GM12878 (cell line): Measurements from ENCODE around the gene FAM118B. TPM values are rescaled to one million over a fixed set of nuclear protein-coding genes. Genes with fewer than 3 reads are reported as not detected.

Experiments
- ATAC-seq: fragments of 200-7000 bp; cut with Tn5 transposase; 3 replicates; pipeline ENCODE4 v1.9.1; 2020; ENCODE audit warnings: mild to moderate bottlenecking, moderate library complexity
- BruUV-seq: library from RNA; stranded (reverse); fragments of 400-500 nt; replicated peaks from 2 replicates; lab custom pipeline; 2021; lab: Mats Ljungman, UMichigan
- CTCF ChIA-PET: fragments of 300-600 bp; sonication (Branson Sonifier 250); formaldehyde crosslinking; extraction: SDS; loops from one replicate; lab custom pipeline; 2021; ENCODE audit warnings: inconsistent platforms; lab: Yijun Ruan, JAX
- POLR2A ChIA-PET: fragments of 350-600 bp; formaldehyde crosslinking; extraction: SDS; loops from one replicate; lab custom pipeline; 2021; ENCODE audit warnings: inconsistent platforms; lab: Charles Lee
- RAD21 ChIA-PET: fragments of 300-600 bp; sonication (Branson Sonifier 250); formaldehyde crosslinking; loops from one replicate; lab custom pipeline; 2023; ENCODE audit warnings: antibody characterized with exemption; ENCODE audit not compliant: unreplicated experiment; lab: Charles Lee
- SMC1A ChIA-PET: fragments of 300-600 bp; sonication (Branson Sonifier 250); formaldehyde crosslinking; loops from one replicate; lab custom pipeline; 2023; ENCODE audit not compliant: unreplicated experiment, uncharacterized antibody; lab: Charles Lee
- DNase-seq: peaks from one replicate; pipeline ENCODE4 v3.0.0-alpha.2; 2011; ENCODE audit warnings: low read depth, low spot score
- FAIRE-seq: peaks from 3 replicates; lab custom pipeline; 2011; peaks lifted over from hg19 to GRCh38; lab: Jason Lieb, UNC
- H2AFZ ChIP-seq: 2 replicates; pipeline ENCODE4 v1.6.0; 2011; ENCODE audit warnings: low read depth, low read length, control low read depth; ENCODE audit not compliant: control insufficient read depth
- H3K27ac ChIP-seq: 2 replicates; pipeline ENCODE4 v1.5.1; 2011; ENCODE audit warnings: control low read depth; ENCODE audit not compliant: control insufficient read depth, insufficient read depth
- H3K27me3 ChIP-seq, 2 experiments: replicated peaks in 1 of 2; 2 replicates each; pipeline versions ENCODE4 v1.6.0 to v1.6.1; 2011; ENCODE audit warnings: low read length in 1 of 2; ENCODE audit not compliant: control insufficient read depth in 2 of 2, insufficient read depth in 2 of 2
- H3K36me3 ChIP-seq, 2 experiments: 2 replicates each; pipeline ENCODE4 v1.5.1; 2011; ENCODE audit warnings: low read length in 1 of 2; ENCODE audit not compliant: control insufficient read depth in 2 of 2, insufficient read depth in 2 of 2
- H3K4me1 ChIP-seq: 2 replicates; pipeline ENCODE4 v1.6.1; 2011; ENCODE audit warnings: mild to moderate bottlenecking, low read length, moderate library complexity, mixed read lengths; ENCODE audit not compliant: control insufficient read depth, insufficient read depth
- H3K4me2 ChIP-seq: 2 replicates; pipeline ENCODE4 v1.6.0; 2011; ENCODE audit warnings: control low read depth; ENCODE audit not compliant: control insufficient read depth, insufficient read depth
- H3K4me3 ChIP-seq: fragments of 200-600 bp; sonication (generic); 2 replicates; pipeline ENCODE4 v1.5.1; 2016
- H3K79me2 ChIP-seq: 2 replicates; pipeline ENCODE4 v1.6.0; 2011; ENCODE audit warnings: low read length; ENCODE audit not compliant: control insufficient read depth, insufficient read depth
- H3K9ac ChIP-seq: 2 replicates; pipeline ENCODE4 v1.8.0; 2011; ENCODE audit warnings: low read length, control low read depth, mixed read lengths; ENCODE audit not compliant: control insufficient read depth, insufficient read depth
- H3K9me3 ChIP-seq: replicated peaks from 3 replicates; pipeline ENCODE4 v1.5.1; 2011; ENCODE audit warnings: mild to moderate bottlenecking, low read length; ENCODE audit not compliant: control insufficient read depth, insufficient read depth
- H4K20me1 ChIP-seq: 2 replicates; pipeline ENCODE4 v1.6.0; 2011; ENCODE audit not compliant: control insufficient read depth, insufficient read depth
- ATF3 ChIP-seq: IDR thresholded peaks from 2 replicates; pipeline ENCODE4 v1.6.1; 2011; ENCODE audit warnings: low read depth, mild to moderate bottlenecking, low read length, moderate library complexity, borderline replicate concordance; ENCODE audit errors: extremely low read depth
- CBFB ChIP-seq: IDR thresholded peaks from 2 replicates; pipeline ENCODE4 v1.6.1; 2016; ENCODE audit warnings: antibody characterized with exemption, low read depth
- HDAC6 ChIP-seq: fragments of 200-600 bp; sonication (generic); IDR thresholded peaks from one replicate; pipeline ENCODE4 v1.8.0; 2017; ENCODE audit warnings: antibody characterized with exemption; ENCODE audit not compliant: unreplicated experiment
- MEF2A ChIP-seq: IDR thresholded peaks from 2 replicates; pipeline ENCODE4 v1.6.1; 2011; ENCODE audit warnings: low read depth, mild to moderate bottlenecking, low read length, moderate library complexity; ENCODE audit not compliant: insufficient read depth
- MTA3 ChIP-seq: IDR thresholded peaks from 2 replicates; pipeline ENCODE4 v1.6.1; 2012; ENCODE audit warnings: low read length, inconsistent platforms, borderline replicate concordance
- PAX8 ChIP-seq: fragments of 450-650 bp; IDR thresholded peaks from 2 replicates; pipeline ENCODE4 v1.6.1; 2017; ENCODE audit warnings: mild to moderate bottlenecking, moderate library complexity
- PBX3 ChIP-seq: IDR thresholded peaks from 2 replicates; pipeline ENCODE4 v1.6.1; 2011; ENCODE audit warnings: mild to moderate bottlenecking, low read depth, low read length, moderate library complexity; ENCODE audit not compliant: insufficient replicate concordance
- PML ChIP-seq: IDR thresholded peaks from 2 replicates; pipeline ENCODE4 v1.6.1; 2012; ENCODE audit warnings: low read length, inconsistent platforms
- RBBP5 ChIP-seq: fragments of 200-600 bp; sonication (generic); conservative IDR thresholded peaks from 2 replicates; pipeline ENCODE4 v1.6.1; 2016
- SIN3A ChIP-seq: IDR thresholded peaks from 2 replicates; pipeline ENCODE4 v1.6.1; 2012; ENCODE audit warnings: low read depth, low read length, improper control_type of control experiment
- SIX5 ChIP-seq: IDR thresholded peaks from 2 replicates; pipeline ENCODE4 v1.6.1; 2011; ENCODE audit warnings: mild to moderate bottlenecking, low read depth, low read length, moderate library complexity; ENCODE audit not compliant: severe bottlenecking
- SMARCA5 ChIP-seq: fragments of 450-650 bp; IDR thresholded peaks from 2 replicates; pipeline ENCODE4 v1.6.1; 2017; ENCODE audit warnings: mild to moderate bottlenecking
- ZBTB4 ChIP-seq: fragments of 450-650 bp; formaldehyde crosslinking; IDR thresholded peaks from 2 replicates; pipeline ENCODE4 v1.4.0; 2022; ENCODE audit warnings: mild to moderate bottlenecking, moderate library complexity
- WGBS: methylation state at CpG from one replicate; pipeline ENCODE4 v1.1.6; 2016; ENCODE audit warnings: low lambda C conversion rate; ENCODE audit not compliant: insufficient replicate concordance, insufficient coverage; ENCODE audit errors: missing lambda C conversion rate; 5-methylcytosine and 5-hydroxymethylcytosine counted together
- in situ Hi-C: fragments of 300-500 bp; cut with MboI; formaldehyde crosslinking; loops from 9 replicates; pipeline ENCODE4 v1.14.3; 2018; ENCODE audit warnings: mixed read lengths
- intact Hi-C: fragments of 100-400 bp; cut with micrococcal nuclease; formaldehyde crosslinking; loops from one replicate; pipeline ENCODE4 v1.14.2; 2022; ENCODE audit not compliant: unreplicated experiment
- polyA plus RNA-seq, 11 experiments: library from polyadenylated mRNA; depleted of rRNA in 4 of 11; unstranded in 6 of 11; stranded (reverse) in 5 of 11; fragments of >200 nt; fragmentation: Nextera tagmentation in 4 of 11; fragmentation: Illumina TruSeq in 1 of 11; extraction: Ambion mirVana in 4 of 11; extraction: Trizol in 1 of 11; gene quantifications; 1 replicate in 1 of 11; 2 replicates in 10 of 11; pipeline versions ENCODE4 v1.2.1 to v1.2.3, GENCODE V29; 2011 to 2016; ENCODE audit warnings: inconsistent platforms in 2 of 11, missing spikeins in 2 of 11, low read depth in 1 of 11
- total RNA-seq, 4 experiments: library from RNA; depleted of rRNA in 3 of 4; stranded (reverse); fragments of >200 nt in 3 of 4; fragmentation: Illumina TruSeq in 1 of 4; extraction: Trizol in 1 of 4; gene quantifications; 2 replicates each; pipeline versions ENCODE4 v1.2.1 to v1.2.3, GENCODE V29; 2013 to 2021
- TF ChIP-seq, protein P1 (sequence below): fragments of 450-650 bp; IDR thresholded peaks from 2 replicates; pipeline ENCODE4 v1.6.1; 2016; ENCODE audit warnings: mild to moderate bottlenecking, moderate library complexity, borderline replicate concordance

FAM118B gene
- total and polyA plus RNA-seq, 10 of the 15 experiments (the other 5 are each of a cell fraction or from before 2014, with no cell fraction given) = 12.8 to 29.7 (median 16.5) TPM

DNA sequence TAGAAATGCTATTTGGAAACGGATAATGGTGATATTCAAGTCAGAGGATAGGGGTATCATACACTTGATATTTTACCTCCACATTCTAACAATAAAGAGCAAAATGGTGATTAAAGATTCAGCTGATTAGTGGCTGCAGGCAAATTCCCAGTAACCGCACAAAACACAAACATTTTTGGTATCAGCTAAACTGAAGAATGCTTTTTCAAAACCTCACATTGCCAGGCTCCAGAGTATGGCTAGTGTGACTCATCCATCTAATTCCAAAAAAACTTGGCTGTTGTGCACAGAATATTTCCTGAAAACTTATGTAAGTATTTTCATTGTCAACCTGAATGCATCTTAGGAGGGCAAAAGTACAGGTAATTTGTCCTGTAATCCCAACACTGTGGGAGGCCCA is 46.2 kb downstream of the FAM118B start:
- no peaks in the 10 kb centered on the region for H3K79me2 ChIP-seq
- ChIA-PET POLR2A (interaction anchor here (0.5 kb wide), 1 partner anchor 530 kb away, joined by 4 read pairs; no protein-coding TSS in a partner anchor), CTCF (interaction anchor here (0.7 kb wide), 1 partner anchor 223 kb away, joined by 3 read pairs; no protein-coding TSS in a partner anchor), RAD21 (no interaction called here), SMC1A (no interaction called here)
- no peak overlapping the region for H3K27ac ChIP-seq
- H2AFZ ChIP-seq = no peak overlapping the region
- no peak for ATAC-seq
- no peaks in the 10 kb centered on the region for H3K4me1 ChIP-seq
- TF ChIP-seq PAX8 (no peak), RBBP5 (no peak), SIX5 (no peak), MTA3 (no peak), ATF3 (no peak), SIN3A (no peak), HDAC6 (no peak), ZBTB4 (no peak), PML (no peak), MEF2A (no peak), CBFB (no peak), SMARCA5 (no peak), PBX3 (no peak)
- TF ChIP-seq, protein P1, sequence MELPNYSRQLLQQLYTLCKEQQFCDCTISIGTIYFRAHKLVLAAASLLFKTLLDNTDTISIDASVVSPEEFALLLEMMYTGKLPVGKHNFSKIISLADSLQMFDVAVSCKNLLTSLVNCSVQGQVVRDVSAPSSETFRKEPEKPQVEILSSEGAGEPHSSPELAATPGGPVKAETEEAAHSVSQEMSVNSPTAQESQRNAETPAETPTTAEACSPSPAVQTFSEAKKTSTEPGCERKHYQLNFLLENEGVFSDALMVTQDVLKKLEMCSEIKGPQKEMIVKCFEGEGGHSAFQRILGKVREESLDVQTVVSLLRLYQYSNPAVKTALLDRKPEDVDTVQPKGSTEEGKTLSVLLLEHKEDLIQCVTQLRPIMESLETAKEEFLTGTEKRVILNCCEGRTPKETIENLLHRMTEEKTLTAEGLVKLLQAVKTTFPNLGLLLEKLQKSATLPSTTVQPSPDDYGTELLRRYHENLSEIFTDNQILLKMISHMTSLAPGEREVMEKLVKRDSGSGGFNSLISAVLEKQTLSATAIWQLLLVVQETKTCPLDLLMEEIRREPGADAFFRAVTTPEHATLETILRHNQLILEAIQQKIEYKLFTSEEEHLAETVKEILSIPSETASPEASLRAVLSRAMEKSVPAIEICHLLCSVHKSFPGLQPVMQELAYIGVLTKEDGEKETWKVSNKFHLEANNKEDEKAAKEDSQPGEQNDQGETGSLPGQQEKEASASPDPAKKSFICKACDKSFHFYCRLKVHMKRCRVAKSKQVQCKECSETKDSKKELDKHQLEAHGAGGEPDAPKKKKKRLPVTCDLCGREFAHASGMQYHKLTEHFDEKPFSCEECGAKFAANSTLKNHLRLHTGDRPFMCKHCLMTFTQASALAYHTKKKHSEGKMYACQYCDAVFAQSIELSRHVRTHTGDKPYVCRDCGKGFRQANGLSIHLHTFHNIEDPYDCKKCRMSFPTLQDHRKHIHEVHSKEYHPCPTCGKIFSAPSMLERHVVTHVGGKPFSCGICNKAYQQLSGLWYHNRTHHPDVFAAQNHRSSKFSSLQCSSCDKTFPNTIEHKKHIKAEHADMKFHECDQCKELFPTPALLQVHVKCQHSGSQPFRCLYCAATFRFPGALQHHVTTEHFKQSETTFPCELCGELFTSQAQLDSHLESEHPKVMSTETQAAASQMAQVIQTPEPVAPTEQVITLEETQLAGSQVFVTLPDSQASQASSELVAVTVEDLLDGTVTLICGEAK = no peak
- 100% methylated on average over 2 of the region's 2 CpGs for WGBS
- no peak for DNase-seq
- no TSS peak for BruUV-seq
- H3K4me2 ChIP-seq = no peak overlapping the region
- in situ Hi-C loops = no loop called here
- peaks cover 4 to 20% of the 10 kb centered on the region in 2 experiments; a peak in 3 of 4 replicates for H3K36me3 ChIP-seq
- H3K9me3 ChIP-seq = no peaks in the 10 kb centered on the region
- no peaks in the 10 kb centered on the region for H4K20me1 ChIP-seq
- intact Hi-C loops = loop anchor here (5.0 kb wide), 1 partner anchor 340 kb away; no protein-coding TSS in a partner anchor
- no peak overlapping the region for H3K9ac ChIP-seq
- no peak overlapping the region for H3K4me3 ChIP-seq
- no peak for FAIRE-seq
- no peaks in the 10 kb centered on the region for H3K27me3 ChIP-seq
